HG03103 (cell line): ENCODE data around the gene KRCC1.
A peak's percentile ranks its signal among the peaks of the same experiment; 100 is the strongest.

Source experiments
- ATAC-seq: cut with Tn5 transposase; IDR thresholded peaks from one replicate; pipeline ENCODE4 v1.9.1; 2021; ENCODE audit warnings: low read depth; ENCODE audit not compliant: unreplicated experiment

KRCC1 gene

GRCh38 chr2:88078643-88079172 lies 23.1 kb upstream of the KRCC1 start:
- ATAC-seq: no peak

- no peak for ATAC-seq
Observed at GRCh38 chr2:88077080-88077479, 21.5 kb upstream of the KRCC1 start.

GRCh38 chr2:88074854-88075292 lies 19.3 kb upstream of the KRCC1 start:
- ATAC-seq: no peak

GRCh38 chr2:88074150-88074549 lies 18.6 kb upstream of the KRCC1 start:
- ATAC-seq: no peak

- no peak for ATAC-seq
Observed at GRCh38 chr2:88071365-88071764, 15.8 kb upstream of the KRCC1 start.

- ATAC-seq: no peak
Observed at GRCh38 chr2:88070055-88070454, 14.5 kb upstream of the KRCC1 start.

GRCh38 chr2:88069117-88069516 lies 13.5 kb upstream of the KRCC1 start:
- no peak for ATAC-seq

GRCh38 chr2:88068044-88068443 lies 12.5 kb upstream of the KRCC1 start:
- no peak for ATAC-seq

- no peak for ATAC-seq
Observed at GRCh38 chr2:88067598-88067997, 12.0 kb upstream of the KRCC1 start, which contains the start of gene SMYD1. Gene SMYD1, plus strand, starts transcription at chr2:88067825. Its CDS starts 40 bp downstream, at chr2:88067865.

GRCh38 chr2:88067189-88067588 lies 11.6 kb upstream of the KRCC1 start:
- ATAC-seq: no peak

GRCh38 chr2:88066543-88066942 lies 11.0 kb upstream of the KRCC1 start:
- no peak for ATAC-seq

- no peak for ATAC-seq
Observed at GRCh38 chr2:88061295-88061694, 5.7 kb upstream of the KRCC1 start.

GRCh38 chr2:88060907-88061275 lies 5.3 kb upstream of the KRCC1 start:
- no peak for ATAC-seq

- peak; percentile 39 for ATAC-seq
Observed at GRCh38 chr2:88059979-88060906, 4.7 kb upstream of the KRCC1 start.

- no peak for ATAC-seq
Observed at GRCh38 chr2:88058191-88058590, 2.6 kb upstream of the KRCC1 start.

GRCh38 chr2:88057437-88057844 lies 1.9 kb upstream of the KRCC1 start:
- ATAC-seq: no peak

- ATAC-seq: no peak
Observed at GRCh38 chr2:88054782-88055370, 707 bp downstream of the KRCC1 start.

- ATAC-seq: no peak
Observed at GRCh38 chr2:88053934-88054781, 1.4 kb downstream of the KRCC1 start.

- no peak for ATAC-seq
Observed at GRCh38 chr2:88053296-88053695, 2.3 kb downstream of the KRCC1 start.

GRCh38 chr2:88051792-88052191 lies 3.8 kb downstream of the KRCC1 start:
- no peak for ATAC-seq

GRCh38 chr2:88049622-88050021 lies 6.0 kb downstream of the KRCC1 start:
- no peak for ATAC-seq
